Stimulated activated CD4-positive, alpha-beta T cell treated with anti-CD3 and anti-CD28 coated beads, Interleukin-4, amount 100 ng/mL, for 48 hours (primary cell): ENCODE results near the gene GMPPB.
A peak's percentile ranks its signal among the peaks of the same experiment; 100 is the strongest.
"Not testable (repeated sequence)": the region's sequence is repeated elsewhere in the genome, so short reads cannot be mapped to it uniquely, and the experiment has no call there.

ENCODE experiments used
- DNase-seq, 2 donors: peaks; one replicate each; pipeline ENCODE4 v3.0.0-alpha.2; 2020; ENCODE audit warnings: low read depth in 2 of 2

Gene GMPPB

GRCh38 chr3:49723628-49724551, at the start of gene GMPPB:
Gene GMPPB (minus strand): TSS chr3:49723951. CDS start chr3:49723726, 225 bp downstream.
- DNase-seq: peak; percentile 90 to 93

- no peak for DNase-seq
Measured at GRCh38 chr3:49772703-49773102, 49.0 kb upstream of the GMPPB start.

- DNase-seq: no peak
Measured at GRCh38 chr3:49771340-49771938, 47.7 kb upstream of the GMPPB start.

GRCh38 chr3:49769926-49770325, 46.2 kb upstream of the GMPPB start:
- DNase-seq: no peak

- no peak for DNase-seq
Measured at GRCh38 chr3:49769286-49769915, 45.6 kb upstream of the GMPPB start.

- no peak for DNase-seq
Measured at GRCh38 chr3:49763981-49764380, 40.2 kb upstream of the GMPPB start.

GRCh38 chr3:49761661-49762060, 37.9 kb upstream of the GMPPB start:
- DNase-seq: no peak

GRCh38 chr3:49759226-49759625, 35.5 kb upstream of the GMPPB start:
- no peak for DNase-seq

GRCh38 chr3:49757197-49757596, 33.4 kb upstream of the GMPPB start:
- no peak for DNase-seq

- DNase-seq: no peak
Measured at GRCh38 chr3:49756036-49756435, 32.3 kb upstream of the GMPPB start.

- DNase-seq: no peak
Measured at GRCh38 chr3:49754536-49754935, 30.8 kb upstream of the GMPPB start.

- DNase-seq: no peak
Measured at GRCh38 chr3:49751501-49751900, 27.8 kb upstream of the GMPPB start.

- DNase-seq: no peak
Measured at GRCh38 chr3:49750056-49750455, 26.3 kb upstream of the GMPPB start.

GRCh38 chr3:49748874-49749273, 25.1 kb upstream of the GMPPB start:
- DNase-seq: not testable (repeated sequence)

- DNase-seq: no peak
Measured at GRCh38 chr3:49747792-49748480, 24.2 kb upstream of the GMPPB start.

- no peak for DNase-seq
Measured at GRCh38 chr3:49745986-49746385, 22.2 kb upstream of the GMPPB start.

- DNase-seq: no peak
Measured at GRCh38 chr3:49740427-49740826, 16.7 kb upstream of the GMPPB start.

GRCh38 chr3:49738067-49738713, 14.4 kb upstream of the GMPPB start:
- no peak for DNase-seq

GRCh38 chr3:49734752-49735151, 11.0 kb upstream of the GMPPB start:
- no peak for DNase-seq

- DNase-seq: no peak
Measured at GRCh38 chr3:49733551-49733950, 9.8 kb upstream of the GMPPB start.

GRCh38 chr3:49732597-49732996, 8.8 kb upstream of the GMPPB start:
- no peak for DNase-seq
